VCaP (cell line): ENCODE results near the gene EFCAB8.

ENCODE experiments used
- H3K27ac ChIP-seq: fragments of 450-650 bp; 2 replicates; pipeline ENCODE4 v1.5.1; 2017
- CTCF ChIP-seq: fragments of 450-650 bp; conservative IDR thresholded peaks from 2 replicates; pipeline ENCODE4 v1.5.1; 2017; ENCODE audit warnings: mild to moderate bottlenecking, moderate library complexity

The EFCAB8 gene

GRCh38 chr20:32966382-32966781, 107.7 kb downstream of the EFCAB8 start:
- no peak overlapping the region for H3K27ac ChIP-seq
- TF ChIP-seq CTCF: no peak

DNA sequence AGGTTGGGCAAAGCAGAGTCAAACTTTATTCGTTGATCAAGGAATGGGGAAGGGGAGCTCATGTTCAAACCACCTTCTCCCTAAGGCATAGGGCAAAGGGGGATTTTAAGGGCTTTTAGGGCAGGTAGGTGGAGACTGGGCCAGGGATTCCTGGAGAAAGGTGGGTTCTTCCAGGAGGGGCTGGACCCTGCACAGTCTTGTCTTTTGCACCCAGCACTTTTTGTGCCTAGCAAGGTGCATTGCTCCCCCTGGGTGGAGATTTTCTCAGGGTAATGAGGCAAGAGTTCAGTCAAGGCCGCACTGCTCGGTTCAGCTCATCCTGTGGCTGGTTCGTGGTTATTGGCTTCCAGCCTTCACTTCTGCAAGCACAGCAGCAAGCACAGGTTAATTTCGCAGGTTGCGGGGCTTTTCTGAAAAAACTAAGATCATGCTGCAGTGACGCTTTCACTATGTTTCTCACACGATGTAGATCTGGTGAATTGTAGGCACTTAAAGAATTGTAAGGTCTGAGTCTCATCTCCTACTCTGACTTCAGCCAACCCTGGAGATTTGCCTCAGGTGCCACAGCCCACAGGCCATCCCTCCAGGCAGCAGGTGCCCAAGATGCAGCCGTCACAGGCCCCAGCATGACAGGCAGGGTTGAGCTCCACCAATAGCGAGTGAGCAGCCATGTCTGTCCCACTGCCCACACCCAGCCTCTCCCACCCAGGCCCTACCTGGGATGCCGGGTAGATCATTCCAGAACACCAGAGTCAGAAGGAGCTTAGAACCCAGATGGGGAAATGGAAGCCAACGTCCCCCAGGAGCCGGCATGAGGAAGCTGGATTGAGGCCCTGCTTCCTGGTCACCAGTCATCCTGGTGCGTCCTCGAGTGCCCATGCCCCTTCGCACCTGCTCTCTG, 108.4 kb downstream of the EFCAB8 start:
- no peak for TF ChIP-seq CTCF
- H3K27ac ChIP-seq: no peak overlapping the region

- no peak for TF ChIP-seq CTCF
These were observed 109.3 kb downstream of the EFCAB8 start for GRCh38 chr20:32967961-32968457.

GRCh38 chr20:32968478-32969241, 109.9 kb downstream of the EFCAB8 start:
- no peak overlapping the region for H3K27ac ChIP-seq
- TF ChIP-seq CTCF: no peak

More at GRCh38 chr20:32967961-32968457, 109.3 kb downstream of the EFCAB8 start:
- H3K27ac ChIP-seq: no peak overlapping the region

GRCh38 chr20:32969356-32970114, 110.8 kb downstream of the EFCAB8 start:
- no peak overlapping the region for H3K27ac ChIP-seq
- no peak for TF ChIP-seq CTCF

DNA sequence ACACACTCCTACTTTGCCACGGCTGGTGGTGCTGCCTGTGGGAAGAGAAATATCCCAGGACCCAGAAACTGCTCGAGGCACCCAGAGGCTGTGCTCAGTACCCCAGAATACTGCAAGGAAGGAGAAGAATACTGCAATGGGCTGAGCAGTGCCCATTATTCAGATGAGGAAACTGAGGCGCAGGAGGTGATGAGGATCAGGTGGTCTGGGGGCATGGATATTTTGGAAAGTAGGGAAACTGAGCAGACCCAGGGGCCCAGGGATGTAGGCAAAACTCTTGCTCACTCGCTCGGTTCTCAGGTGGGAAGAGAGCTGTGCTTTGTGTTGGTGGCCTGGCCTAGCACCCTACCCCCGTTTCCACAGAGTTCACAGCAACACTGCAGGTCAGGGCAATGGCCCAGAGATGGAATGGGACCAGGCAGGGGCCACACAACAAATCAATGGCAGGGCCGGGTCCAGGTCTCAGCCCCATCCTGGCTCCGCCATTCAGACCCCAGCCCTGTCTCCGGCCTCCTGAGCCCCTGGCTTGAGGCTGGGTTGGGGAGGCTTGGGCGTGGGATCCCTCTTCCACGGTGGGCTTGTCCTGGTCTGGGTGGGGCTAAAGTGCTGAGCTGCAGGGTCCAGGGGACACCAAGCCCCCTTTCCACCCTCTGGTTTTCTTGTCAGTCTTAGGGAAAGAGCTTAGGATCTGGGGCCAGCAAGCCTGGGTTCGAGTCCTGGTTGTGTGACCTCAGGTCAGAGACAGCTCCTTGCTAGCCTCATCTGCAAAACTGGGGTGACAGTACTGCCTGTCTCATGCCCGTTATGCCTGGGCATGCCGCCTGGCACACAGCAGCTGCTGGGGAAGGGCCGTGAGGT, 111.6 kb downstream of the EFCAB8 start:
- H3K27ac ChIP-seq: no peak overlapping the region

More for the DNA sequence above, 111.6 kb downstream of the EFCAB8 start:
- no peak for TF ChIP-seq CTCF
